CD8-positive, alpha-beta memory T cell (primary cell): ENCODE results near the gene CHST8. TPM values are rescaled to one million over a fixed set of nuclear protein-coding genes. Genes with fewer than 3 reads are reported as not detected.
"Not testable (repeated sequence)": the region's sequence is repeated elsewhere in the genome, so short reads cannot be mapped to it uniquely, and the experiment has no call there.

Experiments used
- CTCF ChIA-PET: fragments of 350-600 bp; sonication (Branson Sonifier 250); formaldehyde crosslinking; loops from one replicate; lab custom pipeline; 2021; ENCODE audit warnings: antibody characterized with exemption; lab: Charles Lee
- POLR2A ChIA-PET: fragments of 350-600 bp; sonication (Branson Sonifier 250); formaldehyde crosslinking; loops from one replicate; lab custom pipeline; 2021; ENCODE audit warnings: antibody characterized with exemption; lab: Charles Lee
- DNase-seq, 5 donors: peaks; one replicate each; pipeline versions ENCODE4 v3.0.0 to v3.0.0-alpha.2; 2020 to 2022; ENCODE audit warnings: mixed read lengths in 1 of 5
- H3K27ac ChIP-seq: one replicate; pipeline ENCODE4 v1.7.0; 2013; ENCODE audit warnings: low read depth, mild to moderate bottlenecking, low read length, moderate library complexity
- H3K27me3 ChIP-seq: 2 replicates; pipeline ENCODE4 v1.7.0; 2013; ENCODE audit warnings: low read length, mild to moderate bottlenecking; ENCODE audit not compliant: insufficient read depth, poor library complexity, severe bottlenecking
- H3K36me3 ChIP-seq: 2 replicates; pipeline ENCODE4 v1.7.0; 2013; ENCODE audit warnings: mild to moderate bottlenecking, low read length, moderate library complexity; ENCODE audit not compliant: insufficient read depth
- H3K4me1 ChIP-seq: 2 replicates; pipeline ENCODE4 v1.7.0; 2013; ENCODE audit warnings: mild to moderate bottlenecking, low read length, moderate library complexity; ENCODE audit not compliant: insufficient read depth
- H3K4me3 ChIP-seq: 2 replicates; pipeline ENCODE4 v1.7.0; 2013; ENCODE audit warnings: mild to moderate bottlenecking, low read length
- H3K9me3 ChIP-seq: 2 replicates; pipeline ENCODE4 v1.7.0; 2013; ENCODE audit warnings: mild to moderate bottlenecking, low read length
- H3K27ac Mint-ChIP-seq, 8 donors: one replicate each; pipeline ENCODE4 v1.8.0; 2020 to 2021; ENCODE audit warnings: mixed read lengths in 8 of 8, mild to moderate bottlenecking in 6 of 8, inconsistent platforms in 3 of 8, moderate library complexity in 3 of 8
- H3K27me3 Mint-ChIP-seq, 2 donors: one replicate each; pipeline ENCODE4 v1.8.0; 2020 to 2021; ENCODE audit warnings: mixed read lengths in 2 of 2, mild to moderate bottlenecking in 1 of 2, moderate library complexity in 1 of 2
- H3K36me3 Mint-ChIP-seq, 3 donors: one replicate each; pipeline ENCODE4 v1.8.0; 2020 to 2021; ENCODE audit warnings: mixed read lengths in 3 of 3, inconsistent platforms in 1 of 3, mild to moderate bottlenecking in 1 of 3
- H3K4me1 Mint-ChIP-seq, 3 donors: one replicate each; pipeline ENCODE4 v1.8.0; 2020 to 2021; ENCODE audit warnings: mixed read lengths in 3 of 3, inconsistent platforms in 1 of 3, mild to moderate bottlenecking in 1 of 3
- H3K4me3 Mint-ChIP-seq, 7 donors: one replicate each; pipeline ENCODE4 v1.8.0; 2020 to 2021; ENCODE audit warnings: mixed read lengths in 7 of 7, mild to moderate bottlenecking in 6 of 7, moderate library complexity in 4 of 7, inconsistent platforms in 2 of 7
- H3K9me3 Mint-ChIP-seq, 5 donors: one replicate each; pipeline ENCODE4 v1.8.0; 2020 to 2022; ENCODE audit warnings: mixed read lengths in 5 of 5, mild to moderate bottlenecking in 3 of 5, moderate library complexity in 2 of 5, inconsistent platforms in 1 of 5
- polyA plus RNA-seq: library from polyadenylated mRNA; unstranded; fragments of 300-500 nt; fragmentation: Illumina TruSeq; gene quantifications from one replicate; pipeline ENCODE4 v1.2.3, GENCODE V29; 2021
- total RNA-seq, 2 experiments: library from RNA; stranded (reverse); gene quantifications; one replicate each; pipeline ENCODE4 v1.2.3, GENCODE V29; 2021

The CHST8 gene
- total and polyA plus RNA-seq, 3 experiments from 2014 or later = not detected

GRCh38 chr19:33590224-33590623, 31.5 kb upstream of the CHST8 start:
- no peaks in the 10 kb centered on the region for H3K27me3 ChIP-seq
- H3K4me3 ChIP-seq = no peak overlapping the region
- POLR2A ChIA-PET = no interaction called here
- Mint-ChIP-seq H3K36me3 (no peaks in the 10 kb centered on the region), H3K9me3 (peaks cover 11 to 19% (median 15%) of the 10 kb centered on the region in 5 donors), H3K27me3 (peaks cover 9 to 22% of the 10 kb centered on the region in 2 donors), H3K4me1 (no peaks in the 10 kb centered on the region), H3K4me3 (no peak overlapping the region), H3K27ac (no peak overlapping the region)
- no peaks in the 10 kb centered on the region for H3K9me3 ChIP-seq
- no peaks in the 10 kb centered on the region for H3K4me1 ChIP-seq
- no peaks in the 10 kb centered on the region for H3K36me3 ChIP-seq
- CTCF ChIA-PET = no interaction called here
- H3K27ac ChIP-seq = no peak overlapping the region
- DNase-seq = no peak

- Mint-ChIP-seq H3K27ac (no peak overlapping the region), H3K27me3 (peaks cover 20 to 31% of the 10 kb centered on the region in 2 donors), H3K9me3 (peaks cover 0 to 7% (median 3%) of the 10 kb centered on the region in 5 donors), H3K36me3 (no peaks in the 10 kb centered on the region), H3K4me1 (no peaks in the 10 kb centered on the region), H3K4me3 (no peak overlapping the region)
- Histone ChIP-seq H3K27ac (no peak overlapping the region), H3K4me1 (no peaks in the 10 kb centered on the region), H3K9me3 (no peaks in the 10 kb centered on the region), H3K4me3 (no peak overlapping the region), H3K27me3 (no peaks in the 10 kb centered on the region), H3K36me3 (no peaks in the 10 kb centered on the region)
- no peak for DNase-seq
- CTCF ChIA-PET = no interaction called here
- POLR2A ChIA-PET = no interaction called here
These were observed 26.0 kb upstream of the CHST8 start for GRCh38 chr19:33595783-33596182.

GRCh38 chr19:33601583-33601982, 20.2 kb upstream of the CHST8 start:
- POLR2A ChIA-PET = no interaction called here
- H3K4me3 Mint-ChIP-seq = no peak overlapping the region
- H3K4me1 Mint-ChIP-seq = no peaks in the 10 kb centered on the region
- H3K27me3 Mint-ChIP-seq = peaks cover 14 to 26% of the 10 kb centered on the region in 2 donors
- no peak overlapping the region for H3K4me3 ChIP-seq
- no peaks in the 10 kb centered on the region for H3K27me3 ChIP-seq
- H3K27ac ChIP-seq = no peak overlapping the region
- CTCF ChIA-PET = no interaction called here
- H3K36me3 ChIP-seq = no peaks in the 10 kb centered on the region
- DNase-seq = no peak
- no peak overlapping the region for H3K27ac Mint-ChIP-seq
- no peaks in the 10 kb centered on the region for H3K9me3 ChIP-seq
- H3K4me1 ChIP-seq = no peaks in the 10 kb centered on the region
- H3K9me3 Mint-ChIP-seq = peaks cover 11 to 38% (median 23%) of the 10 kb centered on the region in 5 donors
- peaks cover 0 to 8% (median 0%) of the 10 kb centered on the region in 3 donors for H3K36me3 Mint-ChIP-seq

- Mint-ChIP-seq H3K4me3 (no peak overlapping the region), H3K9me3 (peaks cover 13 to 39% (median 23%) of the 10 kb centered on the region in 5 donors), H3K27ac (no peak overlapping the region), H3K36me3 (peaks cover 0 to 8% (median 0%) of the 10 kb centered on the region in 3 donors), H3K4me1 (no peaks in the 10 kb centered on the region), H3K27me3 (peaks cover 11 to 34% of the 10 kb centered on the region in 2 donors)
- Histone ChIP-seq H3K4me3 (no peak overlapping the region), H3K4me1 (no peaks in the 10 kb centered on the region), H3K27ac (no peak overlapping the region), H3K27me3 (no peaks in the 10 kb centered on the region), H3K9me3 (no peaks in the 10 kb centered on the region), H3K36me3 (no peaks in the 10 kb centered on the region)
- DNase-seq = no peak
- ChIA-PET POLR2A (no interaction called here), CTCF (no interaction called here)
These were observed 19.1 kb upstream of the CHST8 start for GRCh38 chr19:33602576-33603204.

- Histone ChIP-seq H3K27me3 (no peaks in the 10 kb centered on the region), H3K36me3 (no peaks in the 10 kb centered on the region), H3K4me1 (no peaks in the 10 kb centered on the region), H3K4me3 (no peak overlapping the region), H3K9me3 (no peaks in the 10 kb centered on the region), H3K27ac (no peak overlapping the region)
- H3K4me3 Mint-ChIP-seq = no peak overlapping the region
- ChIA-PET CTCF (no interaction called here), POLR2A (no interaction called here)
- H3K27me3 Mint-ChIP-seq = peaks cover 16 to 37% of the 10 kb centered on the region in 2 donors
- peaks cover 0 to 8% (median 0%) of the 10 kb centered on the region in 3 donors for H3K36me3 Mint-ChIP-seq
- H3K9me3 Mint-ChIP-seq = peaks cover 15 to 39% (median 23%) of the 10 kb centered on the region in 5 donors
- no peaks in the 10 kb centered on the region for H3K4me1 Mint-ChIP-seq
- H3K27ac Mint-ChIP-seq = no peak overlapping the region
- DNase-seq = no peak
These were observed 18.4 kb upstream of the CHST8 start for GRCh38 chr19:33603377-33603776.

GRCh38 chr19:33604651-33605050, 17.1 kb upstream of the CHST8 start:
- Histone ChIP-seq H3K27ac (no peak overlapping the region), H3K4me3 (no peak overlapping the region), H3K4me1 (no peaks in the 10 kb centered on the region), H3K27me3 (no peaks in the 10 kb centered on the region), H3K36me3 (no peaks in the 10 kb centered on the region), H3K9me3 (no peaks in the 10 kb centered on the region)
- H3K4me3 Mint-ChIP-seq = no peak overlapping the region
- H3K27ac Mint-ChIP-seq = no peak overlapping the region
- ChIA-PET CTCF (no interaction called here), POLR2A (no interaction called here)
- no peaks in the 10 kb centered on the region for H3K4me1 Mint-ChIP-seq
- DNase-seq = no peak
- H3K27me3 Mint-ChIP-seq = peaks cover 13 to 28% of the 10 kb centered on the region in 2 donors
- H3K36me3 Mint-ChIP-seq = peaks cover 0 to 8% (median 0%) of the 10 kb centered on the region in 3 donors
- H3K9me3 Mint-ChIP-seq = peaks cover 16 to 35% (median 27%) of the 10 kb centered on the region in 5 donors

- H3K4me3 Mint-ChIP-seq, CTCF ChIA-PET, H3K27ac Mint-ChIP-seq, POLR2A ChIA-PET, H3K4me3 ChIP-seq, H3K27ac ChIP-seq, H3K4me1 Mint-ChIP-seq, DNase-seq, H3K27me3 ChIP-seq, H3K36me3 Mint-ChIP-seq, H3K36me3 ChIP-seq, H3K4me1 ChIP-seq, H3K9me3 ChIP-seq: not testable (repeated sequence)
- Mint-ChIP-seq H3K27me3 (peaks cover 12 to 26% of the 10 kb centered on the region in 2 donors), H3K9me3 (peaks cover 12 to 35% (median 25%) of the 10 kb centered on the region in 5 donors)
These were observed 15.9 kb upstream of the CHST8 start for GRCh38 chr19:33605803-33606295.

- Histone ChIP-seq H3K27me3 (no peaks in the 10 kb centered on the region), H3K4me3 (no peak overlapping the region), H3K27ac (no peak overlapping the region), H3K4me1 (no peaks in the 10 kb centered on the region), H3K9me3 (no peaks in the 10 kb centered on the region), H3K36me3 (no peaks in the 10 kb centered on the region)
- Mint-ChIP-seq H3K4me3 (no peak overlapping the region), H3K27ac (no peak overlapping the region), H3K27me3 (peaks cover 18 to 31% of the 10 kb centered on the region in 2 donors), H3K36me3 (peaks cover 0 to 4% (median 0%) of the 10 kb centered on the region in 3 donors), H3K4me1 (no peaks in the 10 kb centered on the region), H3K9me3 (peaks cover 7 to 29% (median 19%) of the 10 kb centered on the region in 5 donors)
- ChIA-PET CTCF (no interaction called here), POLR2A (no interaction called here)
- DNase-seq = no peak
These were observed 15.2 kb upstream of the CHST8 start for GRCh38 chr19:33606556-33606955.
